ENCODE measurements around the gene GNB2.
"Not testable (repeated sequence)": the region's sequence is repeated elsewhere in the genome, so short reads cannot be mapped to it uniquely, and the experiment has no call there.

DNA sequence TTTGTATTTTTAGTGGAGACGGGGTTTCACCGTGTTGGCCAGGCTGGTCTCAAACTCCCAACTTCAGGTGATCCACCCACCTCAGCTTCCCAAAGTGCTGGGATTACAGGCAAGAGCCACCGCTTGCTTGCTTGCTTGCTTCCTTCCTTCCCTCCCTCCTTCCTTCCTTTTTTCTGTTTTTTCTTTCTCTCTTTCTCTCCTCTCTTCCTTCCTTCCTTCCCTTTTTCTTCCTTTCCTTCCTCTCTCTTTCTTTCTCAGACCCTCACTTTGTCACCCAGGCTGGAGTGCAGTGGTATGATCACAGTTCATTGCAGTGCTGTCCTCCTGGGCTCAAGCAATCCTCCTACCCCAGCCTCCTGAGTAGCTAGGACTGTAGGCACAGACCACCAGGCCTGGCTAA, 27.5 kb downstream of the GNB2 start:
- not testable (repeated sequence) for TF ChIP-seq POLR2A, POLR2AphosphoS5 (IDR thresholded peaks at IDR 0.05; ENCODE audit: low read depth, low read length)
